ENCODE measurements around the gene TSC22D4. TPM values are rescaled to one million over a fixed set of nuclear protein-coding genes. Genes with fewer than 3 reads are reported as not detected.

The TSC22D4 gene
- total and polyA plus RNA-seq, 9 of the 15 experiments (the other 6 are each of a cell fraction or from before 2014, with no cell fraction given), result 0.37 to 107 (median 28.7) TPM

- TF ChIP-seq FUS (optimal IDR thresholded peaks at IDR 0.05; ENCODE audit: low read depth, low read length) (peak; percentile 95), EWSR1 (IDR thresholded peaks at IDR 0.05; ENCODE audit: borderline replicate concordance, low read depth, partially characterized antibody) (no peak), RBM22 (IDR thresholded peaks at IDR 0.05; ENCODE audit: low read depth, low read length, poor library complexity, severe bottlenecking) (peak; percentile 98), POLR2A (conservative IDR thresholded peaks at IDR 0.05) (peak; percentile 75), THAP7 (CRISPR knock-in tag; IDR thresholded peaks at IDR 0.05) (peak; percentile 88), ZNF41 (CRISPR knock-in tag; conservative IDR thresholded peaks at IDR 0.05) (no peak), KLF16 (IDR thresholded peaks at IDR 0.05) (peak; percentile 63; the same call in 1 of the 2 replicates), KAT2B (IDR thresholded peaks at IDR 0.05; ENCODE audit: low read depth, low read length) (no peak), HNRNPL (IDR thresholded peaks at IDR 0.05; ENCODE audit: low read depth, low read length) (peak; percentile 27; the same call in 1 of the 2 replicates), NR1H2 (CRISPR knock-in tag; IDR thresholded peaks at IDR 0.05) (0 out of 2 replicates have a peak, but pooled peaks have one; percentile 28), THRB (CRISPR knock-in tag; conservative IDR thresholded peaks at IDR 0.05) (0 out of 2 replicates have a peak, but pooled peaks have one; percentile 22), SMARCE1 (IDR thresholded peaks at IDR 0.05) (0 out of 2 replicates have a peak, but pooled peaks have one; percentile 7), NEUROD1 (IDR thresholded peaks at IDR 0.05; ENCODE audit: borderline replicate concordance, low read depth, low read length, partially characterized antibody) (peak; percentile 23), ZC3H4 (CRISPR knock-in tag; IDR thresholded peaks at IDR 0.05; ENCODE audit: borderline replicate concordance) (peak; percentile 21; the same call in 1 of the 2 replicates), CBX2 (IDR thresholded peaks at IDR 0.05; ENCODE audit: insufficient read depth, low read length, poor library complexity, severe bottlenecking) (no peak), TAF1 (IDR thresholded peaks at IDR 0.05; ENCODE audit: control insufficient read depth, extremely low read depth, insufficient read depth, low read length, severe bottlenecking) (peak; percentile 65), SREBF1 (IDR thresholded peaks at IDR 0.05; ENCODE audit: borderline replicate concordance, low read depth, low read length) (no peak), ZNF274 (IDR thresholded peaks at IDR 0.05; ENCODE audit: borderline replicate concordance, low read depth, low read length) (peak; percentile 37; the same call in 1 of the 2 replicates), ARID1B (IDR thresholded peaks at IDR 0.05) (no peak; the same call in 1 of the 2 replicates), ZNF740 (CRISPR knock-in tag; IDR thresholded peaks at IDR 0.05) (peak; percentile 65; the same call in 1 of the 2 replicates), ZNF740 (tag; IDR thresholded peaks at IDR 0.05) (peak in 1 of 2 experiments; percentile 87; a peak in 2 of 4 replicates), ZFPM2 (CRISPR knock-in tag; IDR thresholded peaks at IDR 0.05) (peak; percentile 88; the same call in 1 of the 2 replicates), SP1 (CRISPR knock-in tag; IDR thresholded peaks at IDR 0.05) (peak; percentile 27; the same call in 1 of the 2 replicates)
These were observed 49.1 kb downstream of the TSC22D4 start, which contains the start of gene MEPCE (continued) for GRCh38 chr7:100429637-100430492.

Measured in K562 (cell line).